ENCODE measurements around the gene TGFB3. TPM values are rescaled to one million over a fixed set of nuclear protein-coding genes. Genes with fewer than 3 reads are reported as not detected.

The TGFB3 gene
- polyA plus RNA-seq, 1 donor (not counting 4 experiments of a cell fraction or from before 2014, with no cell fraction given) = 1.1 TPM

DNA sequence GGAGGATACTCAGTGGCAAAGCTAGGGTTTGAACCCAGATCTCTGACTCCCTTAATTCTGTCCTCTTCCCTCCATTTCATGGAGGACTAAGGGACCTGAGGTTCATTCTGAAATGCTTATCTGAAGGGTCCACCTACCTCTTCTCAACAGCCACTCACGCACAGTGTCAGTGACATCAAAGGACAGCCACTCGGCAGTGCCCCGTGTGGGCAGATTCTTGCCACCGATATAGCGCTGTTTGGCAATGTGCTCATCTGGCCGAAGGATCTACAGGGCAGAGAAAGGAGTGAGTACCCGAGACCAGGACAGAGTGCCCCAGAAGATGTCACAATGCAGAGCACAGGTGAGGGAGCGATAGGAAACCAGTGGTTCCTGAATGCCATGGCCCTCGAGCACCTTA is 10.8 kb downstream of the TGFB3 start:
- H4K20me1 ChIP-seq (ENCODE audit: control insufficient read depth, extremely low read depth, insufficient read depth, low read length) = no peaks in the 10 kb centered on the region
- TF ChIP-seq, protein P1, sequence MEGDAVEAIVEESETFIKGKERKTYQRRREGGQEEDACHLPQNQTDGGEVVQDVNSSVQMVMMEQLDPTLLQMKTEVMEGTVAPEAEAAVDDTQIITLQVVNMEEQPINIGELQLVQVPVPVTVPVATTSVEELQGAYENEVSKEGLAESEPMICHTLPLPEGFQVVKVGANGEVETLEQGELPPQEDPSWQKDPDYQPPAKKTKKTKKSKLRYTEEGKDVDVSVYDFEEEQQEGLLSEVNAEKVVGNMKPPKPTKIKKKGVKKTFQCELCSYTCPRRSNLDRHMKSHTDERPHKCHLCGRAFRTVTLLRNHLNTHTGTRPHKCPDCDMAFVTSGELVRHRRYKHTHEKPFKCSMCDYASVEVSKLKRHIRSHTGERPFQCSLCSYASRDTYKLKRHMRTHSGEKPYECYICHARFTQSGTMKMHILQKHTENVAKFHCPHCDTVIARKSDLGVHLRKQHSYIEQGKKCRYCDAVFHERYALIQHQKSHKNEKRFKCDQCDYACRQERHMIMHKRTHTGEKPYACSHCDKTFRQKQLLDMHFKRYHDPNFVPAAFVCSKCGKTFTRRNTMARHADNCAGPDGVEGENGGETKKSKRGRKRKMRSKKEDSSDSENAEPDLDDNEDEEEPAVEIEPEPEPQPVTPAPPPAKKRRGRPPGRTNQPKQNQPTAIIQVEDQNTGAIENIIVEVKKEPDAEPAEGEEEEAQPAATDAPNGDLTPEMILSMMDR (optimal IDR thresholded peaks at IDR 0.05 in 1 of 3, IDR thresholded peaks at IDR 0.05 in 1 of 3, conservative IDR thresholded peaks at IDR 0.05 in 1 of 3; ENCODE audit: extremely low read depth in 1 of 3, insufficient read depth in 2 of 3, low read length in 3 of 3) = no peak
- TF ChIP-seq EZH2 (IDR thresholded peaks at IDR 0.05; ENCODE audit: low read length) = no peak
- H3K4me1 ChIP-seq (ENCODE audit: control insufficient read depth, extremely low read depth, insufficient read depth, low read length) = no peaks in the 10 kb centered on the region
- no peak overlapping the region for H3K27ac ChIP-seq (ENCODE audit: control insufficient read depth, insufficient read depth, low read length)
- dilution Hi-C loops (cut with MboI; ENCODE audit: extremely low pct_ligation_motif_present, low sequenced_read_pairs) = no loop called here
- H3K9me3 ChIP-seq (ENCODE audit: control insufficient read depth, low read depth, low read length) = no peaks in the 10 kb centered on the region
- H2AFZ ChIP-seq (ENCODE audit: control insufficient read depth, low read length) = no peak overlapping the region
- no peak overlapping the region for H3K9ac ChIP-seq (ENCODE audit: control insufficient read depth, extremely low read depth, insufficient read depth, low read length)
- peaks cover 2% of the 10 kb centered on the region for H3K9me1 ChIP-seq (ENCODE audit: control insufficient read depth, extremely low read depth, insufficient read depth, low read length)
- no peak for DNase-seq (ENCODE audit: low read depth, low spot score)
- H3K27me3 ChIP-seq (ENCODE audit: control insufficient read depth, extremely low read depth, insufficient read depth, low read length) = no peaks in the 10 kb centered on the region
- H3K4me3 ChIP-seq (ENCODE audit: control insufficient read depth in 2 of 3, extremely low read depth in 1 of 3, insufficient read depth in 2 of 3, low read depth in 1 of 3, low read length in 3 of 3) = no peak overlapping the region
- FAIRE-seq = no peak
- no peaks in the 10 kb centered on the region for H3K79me2 ChIP-seq (ENCODE audit: control insufficient read depth, insufficient read depth, low read length)
- H3K36me3 ChIP-seq (ENCODE audit: control insufficient read depth in 2 of 2, extremely low read depth in 1 of 2, insufficient read depth in 2 of 2, low read length in 2 of 2) = no peaks in the 10 kb centered on the region
- no peak overlapping the region for H3K4me2 ChIP-seq (ENCODE audit: control insufficient read depth, extremely low read depth, insufficient read depth, low read depth, low read length)

DNA sequence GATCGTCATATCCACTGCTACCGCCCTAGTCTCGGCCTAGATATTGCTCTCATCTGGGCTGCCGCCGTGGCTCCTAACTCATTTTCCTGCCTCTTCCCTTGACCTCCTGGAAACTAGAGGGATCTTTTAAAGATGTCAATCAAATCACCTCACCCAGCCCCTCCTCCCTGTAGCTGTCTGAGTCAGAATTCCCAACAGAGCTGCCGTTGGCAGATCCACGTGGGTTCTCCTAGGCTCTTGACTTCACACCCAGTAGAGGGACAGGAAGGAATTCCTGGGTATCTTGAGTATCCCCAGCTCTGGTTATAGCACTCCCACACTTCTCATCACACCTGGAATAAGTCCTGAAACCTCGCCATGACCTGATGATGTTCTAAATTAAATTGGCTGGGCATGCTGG is 11.9 kb downstream of the TGFB3 start:
- H3K27me3 ChIP-seq (ENCODE audit: control insufficient read depth, extremely low read depth, insufficient read depth, low read length) = no peaks in the 10 kb centered on the region
- H3K9me3 ChIP-seq (ENCODE audit: control insufficient read depth, low read depth, low read length) = no peaks in the 10 kb centered on the region
- H3K27ac ChIP-seq (ENCODE audit: control insufficient read depth, insufficient read depth, low read length) = no peak overlapping the region
- FAIRE-seq (no peak), DNase-seq (ENCODE audit: low read depth, low spot score) (no peak)
- no peak overlapping the region for H3K4me2 ChIP-seq (ENCODE audit: control insufficient read depth, extremely low read depth, insufficient read depth, low read depth, low read length)
- dilution Hi-C loops (cut with MboI; ENCODE audit: extremely low pct_ligation_motif_present, low sequenced_read_pairs) = no loop called here
- H3K9me1 ChIP-seq (ENCODE audit: control insufficient read depth, extremely low read depth, insufficient read depth, low read length) = peaks cover 2% of the 10 kb centered on the region
- no peaks in the 10 kb centered on the region for H3K36me3 ChIP-seq (ENCODE audit: control insufficient read depth in 2 of 2, extremely low read depth in 1 of 2, insufficient read depth in 2 of 2, low read length in 2 of 2)
- H3K4me1 ChIP-seq (ENCODE audit: control insufficient read depth, extremely low read depth, insufficient read depth, low read length) = no peaks in the 10 kb centered on the region
- H3K4me3 ChIP-seq (ENCODE audit: control insufficient read depth in 2 of 3, extremely low read depth in 1 of 3, insufficient read depth in 2 of 3, low read depth in 1 of 3, low read length in 3 of 3) = no peak overlapping the region
- no peak for TF ChIP-seq EZH2 (IDR thresholded peaks at IDR 0.05; ENCODE audit: low read length)
- TF ChIP-seq, protein P1 (optimal IDR thresholded peaks at IDR 0.05 in 1 of 3, IDR thresholded peaks at IDR 0.05 in 1 of 3, conservative IDR thresholded peaks at IDR 0.05 in 1 of 3; ENCODE audit: extremely low read depth in 1 of 3, insufficient read depth in 2 of 3, low read length in 3 of 3) = no peak
- H2AFZ ChIP-seq (ENCODE audit: control insufficient read depth, low read length) = no peak overlapping the region
- no peaks in the 10 kb centered on the region for H3K79me2 ChIP-seq (ENCODE audit: control insufficient read depth, insufficient read depth, low read length)
- no peaks in the 10 kb centered on the region for H4K20me1 ChIP-seq (ENCODE audit: control insufficient read depth, extremely low read depth, insufficient read depth, low read length)
- no peak overlapping the region for H3K9ac ChIP-seq (ENCODE audit: control insufficient read depth, extremely low read depth, insufficient read depth, low read length)
